HG03039 (cell line): ENCODE measurements around the gene STK10.

Experiments used
- ATAC-seq: cut with Tn5 transposase; IDR thresholded peaks from one replicate; pipeline ENCODE4 v1.9.1; 2021; ENCODE audit warnings: mild to moderate bottlenecking, moderate library complexity; ENCODE audit not compliant: unreplicated experiment

The STK10 gene

DNA sequence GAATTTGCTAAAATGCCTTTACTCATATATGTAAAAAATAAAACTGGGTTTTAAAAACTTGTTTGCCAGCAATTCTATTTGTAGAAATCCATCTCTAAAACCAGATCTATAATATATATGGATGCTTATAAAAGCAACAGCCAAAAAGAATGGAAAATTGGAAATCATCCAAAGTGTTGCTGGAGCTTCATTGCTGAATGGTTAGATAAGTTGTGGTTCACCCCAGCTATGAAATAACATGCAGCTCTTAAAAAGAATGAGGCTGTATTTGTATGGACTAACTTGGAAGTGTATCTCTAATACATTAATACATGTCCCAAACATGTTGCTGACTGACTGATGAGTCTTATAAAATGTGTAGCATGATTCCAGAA lies 76.2 kb downstream of the STK10 start:
- ATAC-seq = no peak

DNA sequence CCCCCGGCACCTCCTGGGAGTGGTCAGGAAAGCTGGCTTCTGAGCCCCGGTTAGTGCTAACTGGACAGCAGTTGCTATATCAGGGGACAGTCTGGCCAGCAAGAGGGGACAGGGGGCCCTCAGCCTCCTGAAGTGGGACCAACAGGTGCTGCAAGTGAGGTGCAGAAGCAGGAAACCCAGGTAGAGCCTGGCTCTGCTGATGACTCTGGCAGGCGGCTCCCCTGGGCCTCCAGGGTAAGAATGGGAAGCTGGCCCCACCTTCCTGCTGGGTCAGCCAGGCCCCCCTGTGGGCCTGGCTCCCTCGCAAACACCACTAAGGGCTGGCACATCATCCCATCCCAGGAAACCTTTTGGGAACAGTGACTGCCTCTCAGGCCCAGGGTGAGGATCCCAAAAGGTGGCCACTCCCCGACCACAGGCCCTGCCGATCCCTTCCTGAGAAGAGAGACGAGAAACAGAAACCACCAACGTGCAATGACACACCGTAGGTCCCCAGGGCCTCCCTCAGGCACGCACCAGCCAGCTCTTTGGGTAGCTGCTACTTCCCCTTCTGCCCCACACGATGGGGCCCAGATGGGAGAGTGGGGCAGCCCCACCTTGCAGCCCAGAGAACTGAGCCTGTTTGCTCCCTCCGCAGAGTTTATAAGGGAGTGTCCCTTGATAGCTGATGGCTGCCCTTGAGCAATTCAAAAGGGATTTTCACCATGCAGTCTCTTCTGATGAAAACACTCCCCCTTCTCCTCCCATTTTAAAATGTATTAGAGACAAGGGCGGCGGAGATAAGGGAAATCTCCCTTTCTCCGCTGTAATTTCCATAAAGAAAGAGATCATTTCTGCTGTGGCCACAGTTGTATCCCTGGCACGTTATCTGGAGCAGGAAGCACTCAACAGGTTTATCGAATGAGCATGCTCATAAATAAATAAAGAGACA lies 76.8 kb downstream of the STK10 start:
- ATAC-seq = peak; percentile 72

DNA sequence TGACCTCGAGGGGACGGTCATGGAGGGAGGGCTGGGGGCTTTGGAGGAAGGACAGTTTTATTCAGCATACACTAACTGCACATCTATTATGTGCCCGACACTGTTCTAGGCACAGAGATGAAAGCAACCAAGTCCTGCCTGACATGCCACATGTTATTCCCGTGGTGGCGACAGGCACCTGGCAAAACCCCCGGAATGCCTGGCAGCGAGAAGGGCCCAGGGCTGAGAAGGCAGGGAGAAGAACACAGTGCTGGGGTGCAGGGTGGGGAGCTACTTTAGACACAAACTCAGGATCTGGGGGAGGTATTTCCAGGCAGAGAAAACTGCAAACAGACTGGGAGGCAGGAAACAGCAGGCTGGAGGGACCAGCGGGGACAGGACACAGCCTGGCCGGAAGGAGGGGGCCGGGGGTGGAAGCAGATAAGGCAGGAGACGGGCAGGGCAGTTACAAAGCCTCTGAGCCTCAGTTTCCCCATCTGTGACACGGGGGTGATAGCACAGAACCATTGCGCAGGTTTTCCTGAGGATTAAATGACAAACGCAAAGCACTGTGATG lies 77.7 kb downstream of the STK10 start:
- ATAC-seq = no peak

DNA sequence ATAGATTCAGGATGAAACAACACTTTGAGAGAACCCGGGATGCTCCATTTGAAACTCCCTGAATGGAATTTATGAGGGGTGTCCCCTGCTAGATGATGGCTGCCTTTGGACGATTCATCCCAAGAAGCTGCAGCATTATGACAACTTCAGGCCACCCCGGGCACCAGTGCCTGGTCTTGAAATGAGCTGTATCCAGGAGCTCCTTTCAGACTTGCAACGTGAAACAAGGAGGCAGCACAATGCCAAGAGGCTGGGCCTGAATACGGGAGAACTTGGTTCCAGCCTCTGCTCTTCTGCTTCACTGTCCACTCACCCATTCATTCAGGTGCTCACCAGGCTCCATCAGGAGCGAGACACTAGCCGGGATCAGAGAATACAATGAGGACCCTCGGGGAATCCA lies 78.3 kb downstream of the STK10 start:
- no peak for ATAC-seq

DNA sequence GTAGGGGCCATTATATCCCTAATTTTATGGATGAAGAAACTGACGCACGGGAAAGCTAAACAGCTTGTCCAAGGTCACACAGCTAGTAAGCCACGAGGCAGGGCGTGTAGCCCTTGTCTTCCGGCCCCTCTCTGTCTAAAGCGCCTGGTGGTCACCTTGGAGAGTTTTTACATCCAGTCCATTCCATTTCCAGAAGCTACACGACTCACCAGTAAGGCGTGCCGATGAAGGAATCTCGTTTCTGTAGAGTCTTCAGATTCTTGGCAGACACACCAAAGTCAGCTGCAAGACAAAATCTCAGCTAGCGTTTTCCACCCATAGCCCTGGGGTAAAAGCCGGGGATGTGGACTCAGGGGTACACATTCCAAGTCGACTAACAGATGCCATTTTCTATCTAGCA lies 80.5 kb downstream of the STK10 start:
- no peak for ATAC-seq

DNA sequence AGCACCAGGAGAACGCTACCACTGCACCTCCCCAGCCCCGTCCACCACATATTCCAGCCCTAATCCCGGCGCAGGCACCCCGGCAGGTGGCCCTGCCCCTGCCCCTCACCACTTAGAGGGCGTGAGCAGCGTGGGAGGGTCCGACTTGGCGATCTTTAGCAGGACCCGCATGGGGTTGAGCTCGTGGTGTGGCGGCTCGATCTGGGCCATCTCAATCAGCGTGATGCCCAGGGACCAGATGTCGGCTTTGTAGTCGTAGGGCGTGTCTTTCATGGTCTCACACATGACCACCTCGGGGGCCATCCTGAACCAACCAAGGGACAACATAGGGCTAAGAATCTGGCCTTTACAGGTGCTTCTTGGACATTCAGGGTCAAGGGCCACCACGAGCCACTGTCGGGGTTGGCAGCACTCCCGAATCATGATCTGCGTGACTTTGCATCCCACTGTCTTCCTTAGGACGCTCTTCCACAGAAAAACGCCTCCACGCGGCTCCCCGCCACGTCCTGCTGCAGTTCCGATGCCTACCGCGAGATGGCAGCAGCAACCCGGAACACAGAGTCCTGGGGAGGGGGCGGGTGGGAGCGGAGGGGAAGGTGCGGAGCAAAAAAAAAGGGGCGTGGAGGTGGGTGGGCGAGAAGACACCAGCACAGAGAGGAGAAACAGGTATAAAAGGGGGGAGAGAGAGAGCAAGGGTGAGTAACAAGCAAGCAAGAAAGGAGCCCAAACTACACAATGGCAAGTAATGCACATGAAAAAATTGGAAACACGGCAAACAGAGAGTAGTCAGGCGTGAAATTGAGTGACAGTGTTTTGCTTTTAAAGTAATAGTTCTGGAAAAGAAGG lies 81.3 kb downstream of the STK10 start:
- no peak for ATAC-seq

DNA sequence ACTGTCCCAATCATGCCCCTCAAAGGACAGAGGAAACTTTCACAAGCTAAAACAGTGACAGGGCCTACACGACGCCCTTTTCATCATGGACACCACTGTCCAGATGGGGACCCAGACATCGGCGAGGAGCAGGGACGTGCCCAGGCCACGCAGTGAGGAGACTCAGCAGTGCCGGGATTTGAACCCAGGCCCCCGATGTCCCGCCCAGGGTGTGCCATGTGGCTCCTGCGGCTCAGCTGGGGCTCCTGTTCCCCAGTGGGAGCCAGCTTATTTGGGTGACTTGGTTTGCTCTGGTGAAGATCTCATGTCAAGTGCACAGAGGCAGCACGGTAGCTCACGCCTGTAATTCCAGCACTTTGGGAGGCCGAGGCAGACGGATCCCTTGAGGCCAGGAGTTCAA lies 82.2 kb downstream of the STK10 start:
- no peak for ATAC-seq

DNA sequence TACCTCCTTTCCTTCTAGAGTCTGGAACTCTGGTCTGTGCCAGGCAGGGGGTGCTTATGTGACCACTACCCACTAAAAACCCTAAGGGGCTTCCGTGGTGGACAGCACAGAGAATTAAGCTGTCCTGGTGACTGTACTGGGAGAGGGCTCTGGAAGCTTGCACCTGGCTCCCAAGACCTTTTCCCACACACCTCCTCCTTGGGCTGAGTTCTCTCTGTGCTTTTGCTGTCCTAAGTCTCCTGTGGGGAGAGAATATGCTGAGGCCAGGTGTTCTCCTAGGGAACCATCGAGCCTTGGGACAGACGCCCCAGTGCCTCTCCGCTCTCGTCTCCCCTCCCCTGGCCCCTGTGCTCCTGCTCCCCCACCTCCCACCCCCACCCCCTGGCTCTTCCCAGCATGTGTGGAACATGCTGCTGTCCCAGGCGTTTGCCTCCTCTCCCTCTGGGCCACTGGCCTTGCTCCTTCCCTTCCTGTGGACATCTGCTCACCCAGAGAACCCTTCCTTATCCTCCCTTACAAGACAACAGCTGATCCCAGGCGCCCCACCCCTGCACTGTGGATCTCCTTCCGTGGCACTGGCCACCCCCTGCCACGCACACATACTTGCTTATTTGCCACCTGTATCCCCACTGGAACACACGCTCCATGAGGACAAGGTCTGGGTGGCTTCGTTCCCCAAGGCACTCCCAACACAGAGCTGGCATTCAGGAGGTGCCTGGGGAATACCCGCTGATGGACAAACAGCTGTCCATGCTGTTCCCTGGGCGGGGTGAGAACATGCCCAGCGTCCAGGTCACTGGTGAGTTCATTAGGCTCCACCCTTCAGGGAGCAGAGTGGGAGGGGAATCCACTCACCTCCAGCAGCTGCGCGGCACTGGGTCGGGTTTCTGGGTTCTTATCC lies 83.0 kb downstream of the STK10 start:
- no peak for ATAC-seq

DNA sequence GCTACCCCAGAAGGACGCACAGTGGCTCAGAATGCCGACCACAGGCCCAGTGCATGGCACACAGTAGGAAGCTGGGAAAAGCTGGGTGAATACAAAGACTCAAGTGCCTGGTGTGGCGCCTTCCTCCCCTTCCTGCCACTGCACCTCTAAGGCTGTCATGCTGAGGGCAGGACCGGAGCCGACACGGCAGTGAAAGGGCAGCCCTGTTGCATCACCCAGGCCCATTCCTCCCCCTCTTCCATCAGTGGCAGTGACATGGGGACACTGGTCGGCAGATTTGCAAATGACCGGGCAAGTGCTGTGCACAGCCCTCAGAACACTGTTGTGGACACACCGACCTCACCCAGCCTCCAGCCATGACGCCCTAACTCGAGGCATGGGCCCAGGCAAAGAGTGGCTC lies 84.0 kb downstream of the STK10 start:
- ATAC-seq = no peak

DNA sequence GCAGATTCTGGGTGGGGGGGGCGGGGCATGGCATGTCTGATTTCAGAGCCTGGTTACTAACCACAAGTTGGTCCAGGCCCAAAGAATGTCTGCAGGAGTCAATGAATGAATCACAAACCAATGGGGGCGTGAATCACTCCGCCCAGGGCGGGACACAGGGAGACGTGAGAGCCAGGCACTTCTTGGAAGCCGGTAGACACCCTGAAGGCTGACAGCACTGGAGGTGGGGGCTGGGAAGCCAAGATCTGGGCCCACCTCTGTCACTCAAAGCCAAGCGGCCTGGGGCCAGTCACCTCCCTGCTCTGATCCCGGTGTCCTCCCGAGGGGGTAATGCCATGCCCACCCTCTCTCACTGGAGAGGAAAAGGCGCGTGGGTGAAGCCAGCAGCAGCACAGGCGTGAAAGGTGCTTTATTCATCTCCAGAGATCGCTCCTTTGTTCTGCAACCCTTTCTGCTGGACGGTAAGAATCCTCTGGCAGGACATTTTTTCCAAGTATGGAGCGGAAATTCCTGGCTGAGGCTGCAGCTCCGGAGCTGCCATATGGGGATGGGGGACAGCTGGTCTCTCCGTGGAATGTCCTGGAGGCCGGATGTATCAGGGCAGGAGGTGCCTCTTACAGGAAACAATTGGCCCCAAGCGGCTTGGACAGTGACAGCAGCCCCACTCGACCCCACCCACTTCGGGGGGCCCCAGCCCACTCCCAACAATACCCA lies 85.0 kb downstream of the STK10 start:
- ATAC-seq = no peak

DNA sequence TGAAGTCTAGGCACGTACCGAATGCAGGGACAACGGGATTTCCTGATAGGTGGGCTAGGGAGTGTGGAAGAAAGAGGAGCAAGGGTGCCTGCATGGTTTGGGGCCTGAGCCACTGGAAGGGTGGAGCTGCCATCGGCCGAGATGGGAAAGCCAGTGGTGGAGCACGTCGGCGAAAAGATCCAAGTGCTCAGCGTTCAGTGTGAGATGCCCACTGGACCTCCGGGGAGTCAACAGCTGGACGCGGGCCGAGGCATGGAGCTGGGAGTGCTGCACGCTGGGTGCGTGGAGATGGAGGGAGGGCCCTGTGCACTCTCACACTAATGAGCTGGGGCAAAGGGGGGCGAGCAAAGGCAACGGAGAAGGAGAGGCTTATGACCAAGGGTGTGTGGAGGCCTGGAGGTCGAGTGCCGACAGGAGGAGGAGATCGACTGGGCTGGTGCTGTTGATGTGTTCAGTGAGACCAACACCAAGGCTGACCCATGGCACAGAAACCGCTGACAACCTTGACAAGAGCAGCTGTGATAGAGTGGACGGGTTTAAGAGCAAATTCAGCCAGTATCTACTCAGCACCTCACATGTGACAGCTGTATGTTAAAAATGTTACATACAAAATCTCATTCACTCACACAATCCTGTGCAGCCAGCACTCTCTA lies 85.7 kb downstream of the STK10 start:
- ATAC-seq = no peak

DNA sequence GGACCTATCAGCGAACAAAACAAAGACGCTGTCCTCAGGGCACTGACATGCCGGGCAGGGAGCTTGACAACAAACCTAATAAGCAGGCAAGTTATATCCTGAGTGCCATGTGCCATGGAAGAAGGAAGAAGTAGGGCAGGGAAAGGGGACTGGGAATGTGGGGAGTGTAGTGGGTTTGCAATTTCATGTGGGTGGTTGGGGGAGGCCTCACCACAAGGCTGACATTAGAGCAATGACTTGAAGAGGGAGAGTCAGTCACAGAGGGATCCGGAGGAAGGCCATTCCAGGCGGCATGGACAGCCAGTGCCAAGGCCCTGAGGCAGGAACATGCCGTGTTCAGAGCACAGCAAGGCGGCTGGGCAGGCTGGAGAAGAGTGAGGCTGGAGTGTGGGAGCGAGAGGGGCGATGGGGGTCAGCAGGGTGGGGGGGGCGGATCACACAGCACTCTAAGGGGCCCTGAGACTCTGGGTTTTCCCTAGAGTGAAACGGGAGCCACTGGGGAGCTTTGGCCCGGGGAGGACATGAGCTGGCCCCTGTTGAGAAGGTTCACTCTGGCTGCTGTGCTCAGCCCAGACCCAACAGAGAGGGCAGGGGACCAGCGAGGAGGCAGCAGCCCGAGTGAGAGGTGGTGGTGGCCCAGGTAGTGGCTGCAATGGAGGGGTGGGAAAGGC lies 86.3 kb downstream of the STK10 start:
- no peak for ATAC-seq

DNA sequence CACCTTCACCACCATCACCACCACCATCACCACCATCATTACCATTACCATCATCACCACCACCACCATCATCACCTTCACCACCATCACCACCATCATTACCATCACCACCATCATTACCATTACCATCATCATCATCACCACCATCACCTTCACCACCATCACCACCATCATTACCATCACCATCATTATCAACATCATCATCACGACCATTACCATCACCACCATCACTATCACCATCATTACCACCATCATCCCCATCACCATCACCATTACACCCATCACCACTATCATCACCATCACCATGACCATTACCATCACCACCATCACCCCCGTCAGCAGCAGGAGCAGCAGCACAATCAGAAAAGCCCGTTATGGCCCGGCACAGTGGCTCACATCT lies 89.1 kb downstream of the STK10 start:
- no peak for ATAC-seq

DNA sequence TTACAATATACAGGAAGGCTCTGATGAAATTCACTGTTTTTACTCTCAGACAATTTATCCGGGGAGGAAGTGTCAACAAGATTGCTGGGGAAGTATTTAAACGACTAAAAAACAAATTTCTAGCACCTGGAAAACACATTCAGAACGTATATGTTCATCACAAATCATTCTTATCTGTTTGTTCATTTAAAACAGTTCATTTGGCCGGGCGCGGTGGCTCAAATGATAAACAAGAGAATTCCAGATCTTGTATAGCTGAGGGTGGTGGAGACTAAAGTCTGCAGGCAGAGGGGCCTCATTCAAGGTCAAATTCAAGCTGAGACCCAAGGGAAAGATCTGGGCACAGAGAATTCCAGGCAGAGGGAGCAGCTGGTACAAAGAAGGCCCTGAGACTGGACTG lies 90.0 kb downstream of the STK10 start:
- no peak for ATAC-seq

DNA sequence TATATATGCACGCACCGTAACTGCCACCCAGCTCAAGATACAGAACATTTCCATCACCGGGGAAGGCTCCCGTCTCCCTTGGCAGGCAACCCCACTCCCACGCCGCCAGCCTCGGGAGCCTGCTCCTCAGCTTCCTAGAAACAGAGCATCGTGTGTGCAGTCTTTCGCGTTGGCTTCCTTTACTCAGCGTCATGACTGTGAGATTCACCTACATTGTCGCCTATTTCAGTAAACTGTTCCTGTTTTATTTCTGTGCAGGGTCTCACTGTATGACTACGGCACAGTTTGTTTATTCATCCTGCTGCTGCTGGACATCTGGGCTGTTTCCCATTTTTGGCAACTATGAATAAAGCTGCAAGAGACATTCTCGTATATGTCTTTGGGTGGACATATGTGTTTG lies 90.7 kb downstream of the STK10 start:
- ATAC-seq = no peak

DNA sequence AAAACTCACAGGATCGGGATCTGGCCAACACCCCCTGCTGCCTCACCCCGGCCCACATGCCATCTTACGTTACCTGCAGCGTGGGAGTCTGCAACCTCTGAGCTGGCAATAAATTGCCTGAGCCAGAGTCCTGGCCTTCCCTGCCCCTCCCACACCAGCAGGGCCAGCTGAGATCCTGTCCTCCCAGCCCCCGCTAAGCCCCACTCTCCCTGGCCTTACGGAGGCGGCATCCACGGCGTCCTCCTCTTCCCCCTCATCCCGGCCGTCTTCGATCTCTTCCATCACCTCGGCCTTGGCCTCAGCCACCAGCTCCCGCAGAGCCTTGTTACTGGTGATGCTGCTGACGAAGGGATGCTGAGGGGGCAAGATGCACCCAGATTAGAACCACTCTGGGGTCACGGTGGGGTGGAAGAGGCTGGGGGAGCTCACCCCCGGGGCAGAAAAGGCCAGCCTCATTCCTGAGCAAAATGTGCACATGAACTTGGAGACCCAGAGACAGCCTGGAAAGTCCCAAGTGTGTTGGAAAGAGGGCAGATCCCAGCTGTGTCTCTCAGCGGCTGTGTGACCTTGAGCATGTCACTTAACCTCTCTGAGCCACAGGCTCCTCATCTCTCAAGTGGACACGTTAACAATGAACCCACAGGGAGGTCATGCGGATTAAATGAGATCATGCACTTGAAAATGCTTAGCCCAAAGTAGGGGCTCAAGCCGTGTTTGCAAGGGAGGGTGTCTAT lies 91.7 kb downstream of the STK10 start:
- ATAC-seq = no peak

DNA sequence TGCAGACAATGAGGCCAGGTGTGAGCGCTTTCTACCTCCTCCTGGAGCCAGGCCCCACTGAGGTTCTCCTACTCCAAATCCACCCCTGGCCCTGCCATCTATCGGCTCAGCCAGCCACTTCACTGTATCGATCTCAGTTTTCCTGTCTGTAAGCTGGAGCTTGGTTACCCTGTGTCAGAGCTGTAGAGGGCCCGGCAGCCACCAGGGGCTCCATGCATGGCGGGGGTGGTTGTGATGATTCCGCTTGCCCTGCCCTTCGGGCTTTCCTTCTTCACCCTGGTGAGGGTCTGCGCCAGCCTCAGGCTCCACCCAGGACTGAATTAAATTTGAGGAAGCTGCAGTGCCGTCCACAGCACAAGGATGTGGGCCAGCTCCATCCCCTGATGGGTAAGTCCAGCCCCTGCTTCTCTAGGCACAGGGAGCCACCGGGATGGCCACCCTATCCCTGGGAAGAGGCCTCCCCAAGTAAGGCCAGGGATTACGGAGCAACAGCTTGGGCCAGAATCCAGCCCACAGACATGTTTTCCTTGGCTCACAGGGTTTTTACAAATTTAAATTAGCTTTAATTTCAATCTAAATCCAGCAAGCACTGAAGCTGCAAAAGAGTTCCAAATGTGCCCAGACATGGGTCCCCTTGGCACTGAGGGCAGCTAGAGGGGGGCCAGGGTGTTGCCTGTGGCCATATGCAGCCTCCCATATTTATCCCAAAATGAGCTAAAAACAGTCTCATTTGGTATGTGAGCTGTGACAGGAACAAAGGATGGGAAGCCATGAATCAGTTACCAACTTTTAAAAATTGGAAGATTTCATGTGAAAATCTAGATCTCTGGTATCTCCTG lies 92.4 kb downstream of the STK10 start:
- ATAC-seq = no peak

DNA sequence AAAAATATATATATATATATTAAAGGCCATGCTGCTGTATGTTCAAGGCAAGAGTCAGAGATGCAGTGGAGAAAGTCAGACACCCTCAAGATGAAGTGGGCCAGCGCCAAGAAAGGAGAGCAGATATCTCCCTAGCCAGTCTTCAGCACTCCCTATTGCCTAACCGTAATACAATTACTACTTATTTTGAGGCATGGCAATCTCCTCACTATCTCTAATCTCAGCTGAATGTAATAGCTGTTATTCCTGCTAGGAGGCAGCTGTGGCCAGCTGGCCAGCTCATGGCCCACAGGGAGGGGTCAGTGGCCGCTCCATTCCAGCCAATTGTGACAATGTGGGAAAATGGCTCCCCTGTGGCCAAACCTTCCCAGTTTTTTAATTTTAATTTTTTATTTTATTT lies 94.1 kb downstream of the STK10 start:
- no peak for ATAC-seq
